Vagina (tissue), 2 donors: ENCODE data around the gene LDLR.

Source experiments
- POLR2A ChIP-seq, 2 donors: fragments of 450-650 bp; IDR thresholded peaks; one replicate each; pipeline ENCODE4 v1.6.1; 2017; ENCODE audit warnings: antibody characterized with exemption in 2 of 2, mild to moderate bottlenecking in 2 of 2, moderate library complexity in 2 of 2
- TF ChIP-seq, protein P1 (sequence below), 3 experiments: fragments of 450-650 bp in 2 of 3; fragments of 200-600 bp in 1 of 3; sonication (generic) in 1 of 3; IDR thresholded peaks; one replicate each; pipeline ENCODE4 v1.5.1; 2017 to 2019; ENCODE audit warnings: antibody characterized with exemption in 3 of 3, mild to moderate bottlenecking in 2 of 3, moderate library complexity in 2 of 3

DNA sequence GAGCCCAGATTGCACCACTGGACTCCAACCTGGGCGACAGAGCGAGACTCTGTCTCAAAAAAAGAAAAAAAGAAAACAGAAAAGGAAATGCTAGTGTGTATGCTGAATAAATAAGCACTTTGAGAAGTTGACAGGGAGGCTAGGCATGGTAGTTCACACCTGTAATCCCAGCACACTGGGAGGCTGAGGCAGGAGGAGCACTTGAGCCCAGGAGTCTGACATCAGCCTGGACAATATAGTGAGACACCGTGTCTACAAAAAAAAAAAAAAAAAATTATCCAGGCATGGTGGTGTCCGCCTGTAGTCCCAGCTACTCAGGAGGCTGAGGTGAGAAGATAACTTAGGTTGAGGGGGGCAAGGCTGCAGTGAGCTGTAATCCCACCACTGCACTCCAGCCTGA, 19.1 kb upstream of the LDLR start:
- TF ChIP-seq POLR2A (IDR thresholded peaks at IDR 0.05) = no peak
- TF ChIP-seq, protein P1, sequence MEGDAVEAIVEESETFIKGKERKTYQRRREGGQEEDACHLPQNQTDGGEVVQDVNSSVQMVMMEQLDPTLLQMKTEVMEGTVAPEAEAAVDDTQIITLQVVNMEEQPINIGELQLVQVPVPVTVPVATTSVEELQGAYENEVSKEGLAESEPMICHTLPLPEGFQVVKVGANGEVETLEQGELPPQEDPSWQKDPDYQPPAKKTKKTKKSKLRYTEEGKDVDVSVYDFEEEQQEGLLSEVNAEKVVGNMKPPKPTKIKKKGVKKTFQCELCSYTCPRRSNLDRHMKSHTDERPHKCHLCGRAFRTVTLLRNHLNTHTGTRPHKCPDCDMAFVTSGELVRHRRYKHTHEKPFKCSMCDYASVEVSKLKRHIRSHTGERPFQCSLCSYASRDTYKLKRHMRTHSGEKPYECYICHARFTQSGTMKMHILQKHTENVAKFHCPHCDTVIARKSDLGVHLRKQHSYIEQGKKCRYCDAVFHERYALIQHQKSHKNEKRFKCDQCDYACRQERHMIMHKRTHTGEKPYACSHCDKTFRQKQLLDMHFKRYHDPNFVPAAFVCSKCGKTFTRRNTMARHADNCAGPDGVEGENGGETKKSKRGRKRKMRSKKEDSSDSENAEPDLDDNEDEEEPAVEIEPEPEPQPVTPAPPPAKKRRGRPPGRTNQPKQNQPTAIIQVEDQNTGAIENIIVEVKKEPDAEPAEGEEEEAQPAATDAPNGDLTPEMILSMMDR (IDR thresholded peaks at IDR 0.05) = no peak
